Stimulated activated effector memory CD8-positive, alpha-beta T cell treated with anti-CD3 and anti-CD28 coated beads, Interleukin-12 subunit alpha, Interleukin-12 subunit beta, amount 100 ng/mL, for 72 hours (primary cell): Measurements from ENCODE around the gene TACC3.

Experiments
- ATAC-seq: fragments of 150-1000 bp; cut with Tn5 transposase; 2 replicates; pipeline ENCODE4 v1.10.0; 2021
- DNase-seq, 2 donors: peaks; one replicate each; pipeline ENCODE4 v3.0.0; 2021 to 2022; ENCODE audit warnings: low spot score in 2 of 2
- H3K27ac Mint-ChIP-seq: one replicate; pipeline ENCODE4 v1.8.0; 2022; ENCODE audit warnings: mild to moderate bottlenecking, mixed read lengths
- H3K36me3 Mint-ChIP-seq: one replicate; pipeline ENCODE4 v1.8.0; 2022; ENCODE audit warnings: mild to moderate bottlenecking, mixed read lengths
- H3K4me1 Mint-ChIP-seq: one replicate; pipeline ENCODE4 v1.8.0; 2022; ENCODE audit warnings: mixed read lengths
- H3K4me3 Mint-ChIP-seq: one replicate; pipeline ENCODE4 v1.8.0; 2022; ENCODE audit warnings: mild to moderate bottlenecking, mixed read lengths
- H3K9me3 Mint-ChIP-seq: one replicate; pipeline ENCODE4 v1.8.0; 2022; ENCODE audit warnings: mixed read lengths

The TACC3 gene

GRCh38 chr4:1721003-1721665, at the start of gene TACC3, which contains the start of gene TMEM129:
Gene TACC3, plus strand, starts transcription at chr4:1721521. Its CDS starts 1,901 bp downstream, at chr4:1723422.
Gene TMEM129, minus strand, starts transcription at chr4:1721323. Its CDS starts 486 bp downstream, at chr4:1720837.
- H3K9me3 Mint-ChIP-seq = no peaks in the 10 kb centered on the region
- peak within 1 kb of the TSS; percentile 99 for H3K4me3 Mint-ChIP-seq
- peak; percentile 85 for ATAC-seq
- peak; percentile 76 to 95 for DNase-seq
- H3K27ac Mint-ChIP-seq = peak within 1 kb of the TSS; percentile 97
- H3K36me3 Mint-ChIP-seq = peaks cover 66% of the 10 kb centered on the region
- peaks cover 54% of the 10 kb centered on the region for H3K4me1 Mint-ChIP-seq

- no peak overlapping the region for H3K4me3 Mint-ChIP-seq
- DNase-seq = no peak
- no peaks in the 10 kb centered on the region for H3K9me3 Mint-ChIP-seq
- H3K27ac Mint-ChIP-seq = no peak overlapping the region
- no peaks in the 10 kb centered on the region for H3K4me1 Mint-ChIP-seq
- ATAC-seq = no peak
- H3K36me3 Mint-ChIP-seq = no peaks in the 10 kb centered on the region
Measured at GRCh38 chr4:1673671-1674070, 47.6 kb upstream of the TACC3 start.

- Mint-ChIP-seq H3K4me3 (no peak overlapping the region), H3K27ac (no peak overlapping the region), H3K4me1 (no peaks in the 10 kb centered on the region), H3K36me3 (no peaks in the 10 kb centered on the region), H3K9me3 (no peaks in the 10 kb centered on the region)
- no peak for DNase-seq
- ATAC-seq = no peak
Measured at GRCh38 chr4:1674682-1675081, 46.6 kb upstream of the TACC3 start.

GRCh38 chr4:1675136-1675801, 46.1 kb upstream of the TACC3 start:
- H3K4me3 Mint-ChIP-seq = no peak overlapping the region
- DNase-seq (no peak), ATAC-seq (peak; percentile 25)
- H3K27ac Mint-ChIP-seq = no peak overlapping the region
- no peaks in the 10 kb centered on the region for H3K4me1 Mint-ChIP-seq
- no peaks in the 10 kb centered on the region for H3K9me3 Mint-ChIP-seq
- no peaks in the 10 kb centered on the region for H3K36me3 Mint-ChIP-seq

- Mint-ChIP-seq H3K4me3 (no peak overlapping the region), H3K36me3 (no peaks in the 10 kb centered on the region), H3K9me3 (no peaks in the 10 kb centered on the region), H3K27ac (no peak overlapping the region), H3K4me1 (no peaks in the 10 kb centered on the region)
- ATAC-seq (no peak), DNase-seq (no peak)
Measured at GRCh38 chr4:1675802-1676137, 45.6 kb upstream of the TACC3 start.

GRCh38 chr4:1676605-1677525, 44.5 kb upstream of the TACC3 start:
- Mint-ChIP-seq H3K36me3 (no peaks in the 10 kb centered on the region), H3K4me1 (no peaks in the 10 kb centered on the region), H3K4me3 (no peak overlapping the region), H3K27ac (no peak overlapping the region), H3K9me3 (no peaks in the 10 kb centered on the region)
- no peak for DNase-seq
- peak; percentile 23 for ATAC-seq

GRCh38 chr4:1678244-1678643, 43.1 kb upstream of the TACC3 start:
- Mint-ChIP-seq H3K27ac (no peak overlapping the region), H3K36me3 (no peaks in the 10 kb centered on the region), H3K4me1 (peaks cover 6% of the 10 kb centered on the region), H3K4me3 (no peak overlapping the region), H3K9me3 (no peaks in the 10 kb centered on the region)
- DNase-seq (no peak), ATAC-seq (no peak)

GRCh38 chr4:1682860-1683259, 38.5 kb upstream of the TACC3 start:
- H3K9me3 Mint-ChIP-seq = no peaks in the 10 kb centered on the region

GRCh38 chr4:1683261-1683735, 38.0 kb upstream of the TACC3 start:
- DNase-seq (no peak), ATAC-seq (no peak)

More at GRCh38 chr4:1682860-1683259, 38.5 kb upstream of the TACC3 start:
- Mint-ChIP-seq H3K4me1 (peaks cover 9% of the 10 kb centered on the region), H3K27ac (peak overlapping the region; percentile 37), H3K36me3 (no peaks in the 10 kb centered on the region), H3K4me3 (peak overlapping the region; percentile 68)
- DNase-seq = no peak
- no peak for ATAC-seq

GRCh38 chr4:1683736-1684505, 37.4 kb upstream of the TACC3 start, which contains the start of gene FAM53A:
Gene FAM53A, minus strand, starts transcription at chr4:1684313. Its CDS starts 15,572 bp downstream, at chr4:1668741.
- H3K27ac Mint-ChIP-seq = peak within 1 kb of the TSS; percentile 37
- H3K36me3 Mint-ChIP-seq = peaks cover 3% of the 10 kb centered on the region
- no peaks in the 10 kb centered on the region for H3K9me3 Mint-ChIP-seq
- H3K4me1 Mint-ChIP-seq = peaks cover 9% of the 10 kb centered on the region
- ATAC-seq (peak; percentile 92), DNase-seq (peak in 1 of 2 donors; percentile 76)
- peak within 1 kb of the TSS; percentile 68 for H3K4me3 Mint-ChIP-seq

More at GRCh38 chr4:1683261-1683735, 38.0 kb upstream of the TACC3 start:
- H3K27ac Mint-ChIP-seq = peak overlapping the region; percentile 37
- peaks cover 9% of the 10 kb centered on the region for H3K4me1 Mint-ChIP-seq
- no peaks in the 10 kb centered on the region for H3K36me3 Mint-ChIP-seq
- peak overlapping the region; percentile 68 for H3K4me3 Mint-ChIP-seq
- no peaks in the 10 kb centered on the region for H3K9me3 Mint-ChIP-seq

- H3K9me3 Mint-ChIP-seq = no peaks in the 10 kb centered on the region
- peak overlapping the region; percentile 14 for H3K4me3 Mint-ChIP-seq
- DNase-seq (peak; percentile 97 to 98), ATAC-seq (no peak)
- peaks cover 9% of the 10 kb centered on the region for H3K4me1 Mint-ChIP-seq
- H3K36me3 Mint-ChIP-seq = peaks cover 11% of the 10 kb centered on the region
- H3K27ac Mint-ChIP-seq = no peak overlapping the region
Measured at GRCh38 chr4:1684506-1685234, 36.7 kb upstream of the TACC3 start.

GRCh38 chr4:1685235-1686150, 35.8 kb upstream of the TACC3 start:
- H3K4me1 Mint-ChIP-seq = peaks cover 9% of the 10 kb centered on the region
- ATAC-seq = no peak
- no peaks in the 10 kb centered on the region for H3K9me3 Mint-ChIP-seq
- DNase-seq = peak in 1 of 2 donors; percentile 56
- H3K27ac Mint-ChIP-seq = no peak overlapping the region
- H3K36me3 Mint-ChIP-seq = peaks cover 19% of the 10 kb centered on the region
- no peak overlapping the region for H3K4me3 Mint-ChIP-seq

GRCh38 chr4:1686440-1687036, 34.8 kb upstream of the TACC3 start:
- no peak overlapping the region for H3K4me3 Mint-ChIP-seq
- peak overlapping the region; percentile 26 for H3K27ac Mint-ChIP-seq
- ATAC-seq (no peak), DNase-seq (no peak)
- H3K36me3 Mint-ChIP-seq = peaks cover 30% of the 10 kb centered on the region
- no peaks in the 10 kb centered on the region for H3K9me3 Mint-ChIP-seq
- H3K4me1 Mint-ChIP-seq = peaks cover 9% of the 10 kb centered on the region
